ENCODE measurements around the gene TCF4. TPM values are rescaled to one million over a fixed set of nuclear protein-coding genes. Genes with fewer than 3 reads are reported as not detected.

The TCF4 gene
- total and polyA plus RNA-seq, 2 of the 13 experiments (the other 11 are each of a cell fraction or from before 2014, with no cell fraction given), result not detected

DNA sequence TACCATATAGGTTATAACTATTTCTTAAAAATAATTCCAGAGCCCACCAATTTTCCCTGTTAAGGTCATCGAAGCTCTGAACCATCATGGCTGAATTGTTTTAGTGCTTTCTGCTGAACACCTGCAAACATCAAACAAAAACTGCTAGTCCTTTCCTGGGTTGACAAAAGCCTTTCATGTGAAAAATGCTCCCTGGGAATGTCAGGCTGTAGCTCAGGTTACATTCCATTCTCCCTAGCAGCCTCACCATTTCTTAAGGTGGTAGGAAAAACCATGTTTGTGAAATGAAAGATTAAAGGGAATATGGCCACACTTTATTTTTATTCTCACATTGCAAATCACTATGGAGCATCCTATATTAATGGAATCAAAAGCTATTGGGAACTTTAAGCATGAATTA is 5.7 kb downstream of the TCF4 start (continued):
- TF ChIP-seq, protein P1, sequence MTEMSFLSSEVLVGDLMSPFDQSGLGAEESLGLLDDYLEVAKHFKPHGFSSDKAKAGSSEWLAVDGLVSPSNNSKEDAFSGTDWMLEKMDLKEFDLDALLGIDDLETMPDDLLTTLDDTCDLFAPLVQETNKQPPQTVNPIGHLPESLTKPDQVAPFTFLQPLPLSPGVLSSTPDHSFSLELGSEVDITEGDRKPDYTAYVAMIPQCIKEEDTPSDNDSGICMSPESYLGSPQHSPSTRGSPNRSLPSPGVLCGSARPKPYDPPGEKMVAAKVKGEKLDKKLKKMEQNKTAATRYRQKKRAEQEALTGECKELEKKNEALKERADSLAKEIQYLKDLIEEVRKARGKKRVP (CRISPR knock-in tag; IDR thresholded peaks at IDR 0.05), result no peak
- no peak for TF ChIP-seq PTBP1 (IDR thresholded peaks at IDR 0.05; ENCODE audit: low read depth, low read length, poor library complexity, severe bottlenecking)
- TF ChIP-seq ZNF329 (CRISPR knock-in tag; IDR thresholded peaks at IDR 0.05; ENCODE audit: low read depth), result no peak
- no peak for TF ChIP-seq ZNF547 (CRISPR knock-in tag; IDR thresholded peaks at IDR 0.05)
- TF ChIP-seq, protein P2, sequence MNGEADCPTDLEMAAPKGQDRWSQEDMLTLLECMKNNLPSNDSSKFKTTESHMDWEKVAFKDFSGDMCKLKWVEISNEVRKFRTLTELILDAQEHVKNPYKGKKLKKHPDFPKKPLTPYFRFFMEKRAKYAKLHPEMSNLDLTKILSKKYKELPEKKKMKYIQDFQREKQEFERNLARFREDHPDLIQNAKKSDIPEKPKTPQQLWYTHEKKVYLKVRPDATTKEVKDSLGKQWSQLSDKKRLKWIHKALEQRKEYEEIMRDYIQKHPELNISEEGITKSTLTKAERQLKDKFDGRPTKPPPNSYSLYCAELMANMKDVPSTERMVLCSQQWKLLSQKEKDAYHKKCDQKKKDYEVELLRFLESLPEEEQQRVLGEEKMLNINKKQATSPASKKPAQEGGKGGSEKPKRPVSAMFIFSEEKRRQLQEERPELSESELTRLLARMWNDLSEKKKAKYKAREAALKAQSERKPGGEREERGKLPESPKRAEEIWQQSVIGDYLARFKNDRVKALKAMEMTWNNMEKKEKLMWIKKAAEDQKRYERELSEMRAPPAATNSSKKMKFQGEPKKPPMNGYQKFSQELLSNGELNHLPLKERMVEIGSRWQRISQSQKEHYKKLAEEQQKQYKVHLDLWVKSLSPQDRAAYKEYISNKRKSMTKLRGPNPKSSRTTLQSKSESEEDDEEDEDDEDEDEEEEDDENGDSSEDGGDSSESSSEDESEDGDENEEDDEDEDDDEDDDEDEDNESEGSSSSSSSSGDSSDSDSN (CRISPR knock-in tag; IDR thresholded peaks at IDR 0.05), result no peak
- TF ChIP-seq ZNF577 (CRISPR knock-in tag; IDR thresholded peaks at IDR 0.05; ENCODE audit: borderline replicate concordance, low read depth), result no peak
- TF ChIP-seq, protein P3, sequence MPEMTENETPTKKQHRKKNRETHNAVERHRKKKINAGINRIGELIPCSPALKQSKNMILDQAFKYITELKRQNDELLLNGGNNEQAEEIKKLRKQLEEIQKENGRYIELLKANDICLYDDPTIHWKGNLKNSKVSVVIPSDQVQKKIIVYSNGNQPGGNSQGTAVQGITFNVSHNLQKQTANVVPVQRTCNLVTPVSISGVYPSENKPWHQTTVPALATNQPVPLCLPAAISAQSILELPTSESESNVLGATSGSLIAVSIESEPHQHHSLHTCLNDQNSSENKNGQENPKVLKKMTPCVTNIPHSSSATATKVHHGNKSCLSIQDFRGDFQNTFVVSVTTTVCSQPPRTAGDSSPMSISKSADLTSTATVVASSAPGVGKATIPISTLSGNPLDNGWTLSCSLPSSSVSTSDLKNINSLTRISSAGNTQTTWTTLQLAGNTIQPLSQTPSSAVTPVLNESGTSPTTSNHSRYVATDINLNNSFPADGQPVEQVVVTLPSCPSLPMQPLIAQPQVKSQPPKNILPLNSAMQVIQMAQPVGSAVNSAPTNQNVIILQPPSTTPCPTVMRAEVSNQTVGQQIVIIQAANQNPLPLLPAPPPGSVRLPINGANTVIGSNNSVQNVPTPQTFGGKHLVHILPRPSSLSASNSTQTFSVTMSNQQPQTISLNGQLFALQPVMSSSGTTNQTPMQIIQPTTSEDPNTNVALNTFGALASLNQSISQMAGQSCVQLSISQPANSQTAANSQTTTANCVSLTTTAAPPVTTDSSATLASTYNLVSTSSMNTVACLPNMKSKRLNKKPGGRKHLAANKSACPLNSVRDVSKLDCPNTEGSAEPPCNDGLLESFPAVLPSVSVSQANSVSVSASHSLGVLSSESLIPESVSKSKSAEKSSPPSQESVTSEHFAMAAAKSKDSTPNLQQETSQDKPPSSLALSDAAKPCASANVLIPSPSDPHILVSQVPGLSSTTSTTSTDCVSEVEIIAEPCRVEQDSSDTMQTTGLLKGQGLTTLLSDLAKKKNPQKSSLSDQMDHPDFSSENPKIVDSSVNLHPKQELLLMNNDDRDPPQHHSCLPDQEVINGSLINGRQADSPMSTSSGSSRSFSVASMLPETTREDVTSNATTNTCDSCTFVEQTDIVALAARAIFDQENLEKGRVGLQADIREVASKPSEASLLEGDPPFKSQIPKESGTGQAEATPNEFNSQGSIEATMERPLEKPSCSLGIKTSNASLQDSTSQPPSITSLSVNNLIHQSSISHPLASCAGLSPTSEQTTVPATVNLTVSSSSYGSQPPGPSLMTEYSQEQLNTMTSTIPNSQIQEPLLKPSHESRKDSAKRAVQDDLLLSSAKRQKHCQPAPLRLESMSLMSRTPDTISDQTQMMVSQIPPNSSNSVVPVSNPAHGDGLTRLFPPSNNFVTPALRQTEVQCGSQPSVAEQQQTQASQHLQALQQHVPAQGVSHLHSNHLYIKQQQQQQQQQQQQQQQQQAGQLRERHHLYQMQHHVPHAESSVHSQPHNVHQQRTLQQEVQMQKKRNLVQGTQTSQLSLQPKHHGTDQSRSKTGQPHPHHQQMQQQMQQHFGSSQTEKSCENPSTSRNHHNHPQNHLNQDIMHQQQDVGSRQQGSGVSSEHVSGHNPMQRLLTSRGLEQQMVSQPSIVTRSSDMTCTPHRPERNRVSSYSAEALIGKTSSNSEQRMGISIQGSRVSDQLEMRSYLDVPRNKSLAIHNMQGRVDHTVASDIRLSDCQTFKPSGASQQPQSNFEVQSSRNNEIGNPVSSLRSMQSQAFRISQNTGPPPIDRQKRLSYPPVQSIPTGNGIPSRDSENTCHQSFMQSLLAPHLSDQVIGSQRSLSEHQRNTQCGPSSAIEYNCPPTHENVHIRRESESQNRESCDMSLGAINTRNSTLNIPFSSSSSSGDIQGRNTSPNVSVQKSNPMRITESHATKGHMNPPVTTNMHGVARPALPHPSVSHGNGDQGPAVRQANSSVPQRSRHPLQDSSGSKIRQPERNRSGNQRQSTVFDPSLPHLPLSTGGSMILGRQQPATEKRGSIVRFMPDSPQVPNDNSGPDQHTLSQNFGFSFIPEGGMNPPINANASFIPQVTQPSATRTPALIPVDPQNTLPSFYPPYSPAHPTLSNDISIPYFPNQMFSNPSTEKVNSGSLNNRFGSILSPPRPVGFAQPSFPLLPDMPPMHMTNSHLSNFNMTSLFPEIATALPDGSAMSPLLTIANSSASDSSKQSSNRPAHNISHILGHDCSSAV (CRISPR knock-in tag; IDR thresholded peaks at IDR 0.05; ENCODE audit: borderline replicate concordance), result no peak
- no peak for TF ChIP-seq ZNF790 (CRISPR knock-in tag; IDR thresholded peaks at IDR 0.05; ENCODE audit: borderline replicate concordance)
- TF ChIP-seq, protein P4, sequence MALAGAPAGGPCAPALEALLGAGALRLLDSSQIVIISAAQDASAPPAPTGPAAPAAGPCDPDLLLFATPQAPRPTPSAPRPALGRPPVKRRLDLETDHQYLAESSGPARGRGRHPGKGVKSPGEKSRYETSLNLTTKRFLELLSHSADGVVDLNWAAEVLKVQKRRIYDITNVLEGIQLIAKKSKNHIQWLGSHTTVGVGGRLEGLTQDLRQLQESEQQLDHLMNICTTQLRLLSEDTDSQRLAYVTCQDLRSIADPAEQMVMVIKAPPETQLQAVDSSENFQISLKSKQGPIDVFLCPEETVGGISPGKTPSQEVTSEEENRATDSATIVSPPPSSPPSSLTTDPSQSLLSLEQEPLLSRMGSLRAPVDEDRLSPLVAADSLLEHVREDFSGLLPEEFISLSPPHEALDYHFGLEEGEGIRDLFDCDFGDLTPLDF (CRISPR knock-in tag; IDR thresholded peaks at IDR 0.05), result no peak
- TF ChIP-seq ZNF235 (CRISPR knock-in tag; IDR thresholded peaks at IDR 0.05; ENCODE audit: borderline replicate concordance), result no peak

Data from HepG2 (cell line).